ENCODE measurements around the gene ATP2B1. TPM values are rescaled to one million over a fixed set of nuclear protein-coding genes. Genes with fewer than 3 reads are reported as not detected.

Gene ATP2B1
- total and polyA plus RNA-seq, 2 of the 13 experiments (the other 11 are each of a cell fraction or from before 2014, with no cell fraction given) = 12.1 to 60.2 TPM

DNA sequence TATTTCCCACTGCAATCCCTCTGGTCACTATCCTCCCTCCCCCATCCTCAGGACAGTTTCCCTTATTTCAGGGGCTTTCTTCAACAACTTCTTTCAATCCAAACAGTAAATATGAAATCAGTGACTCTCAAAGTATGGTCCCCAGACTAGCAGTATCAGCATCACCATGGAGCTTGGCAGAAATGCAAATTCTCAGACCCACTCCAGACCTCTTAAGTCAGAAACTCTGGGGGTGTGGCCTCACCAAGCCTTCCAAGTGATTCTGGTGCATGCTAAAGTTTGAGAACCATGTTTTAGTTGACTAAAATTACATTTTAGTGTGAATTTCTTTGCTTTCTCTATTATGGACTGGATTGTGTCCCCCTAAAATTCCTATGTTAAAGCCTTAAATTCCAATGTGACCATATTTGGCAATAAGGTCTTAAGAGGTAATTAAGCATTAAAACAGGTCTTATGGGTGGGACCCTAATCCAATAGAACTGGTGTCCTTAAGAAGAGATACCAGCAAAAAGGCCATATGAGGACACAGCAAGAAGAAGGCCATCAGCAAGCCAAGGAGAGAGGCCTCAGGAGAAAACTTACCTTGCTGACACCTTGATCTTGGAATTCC is 23.2 kb downstream of the ATP2B1 start:
- Histone ChIP-seq H3K9me3 (ENCODE audit: low read length) (peaks cover 27% of the 10 kb centered on the region), H3K27ac (ENCODE audit: extremely low read length, insufficient read depth, low read length) (no peak overlapping the region), H3K9ac (ENCODE audit: insufficient read depth, low read depth, low read length) (no peak overlapping the region), H3K79me2 (ENCODE audit: insufficient read depth, low read length) (peaks cover 96% of the 10 kb centered on the region), H3K4me3 (replicated peaks in 1 of 3; ENCODE audit: insufficient read depth in 1 of 3, low read depth in 2 of 3, low read length in 3 of 3) (no peak overlapping the region), H3K4me2 (ENCODE audit: low read depth, low read length) (no peak overlapping the region), H2AFZ (ENCODE audit: low read length) (no peak overlapping the region), H3K36me3 (replicated peaks in 1 of 2; ENCODE audit: control insufficient read depth in 1 of 2, insufficient read depth in 2 of 2, low read length in 2 of 2) (no peaks in the 10 kb centered on the region; a peak in 1 of 5 replicates), H4K20me1 (ENCODE audit: insufficient read depth, low read length) (no peaks in the 10 kb centered on the region; the same call in 1 of the 2 replicates), H3K27me3 (ENCODE audit: control insufficient read depth in 1 of 2, insufficient read depth in 2 of 2, low read length in 2 of 2) (no peaks in the 10 kb centered on the region), H3K4me1 (ENCODE audit: insufficient read depth, low read length) (peaks cover 22% of the 10 kb centered on the region)
- ChIA-PET CTCF (ENCODE audit: low intra/inter-chr PET ratio, low total read pairs) (no interaction called here), POLR2A (no interaction called here)
- no peak for FAIRE-seq
- TF ChIP-seq CREM (IDR thresholded peaks at IDR 0.05) = no peak
- TF ChIP-seq CREM (CRISPR knock-in tag; IDR thresholded peaks at IDR 0.05) = no peak
- no peak for TF ChIP-seq TAF1 (CRISPR knock-in tag; IDR thresholded peaks at IDR 0.05)
- TF ChIP-seq, protein P1, sequence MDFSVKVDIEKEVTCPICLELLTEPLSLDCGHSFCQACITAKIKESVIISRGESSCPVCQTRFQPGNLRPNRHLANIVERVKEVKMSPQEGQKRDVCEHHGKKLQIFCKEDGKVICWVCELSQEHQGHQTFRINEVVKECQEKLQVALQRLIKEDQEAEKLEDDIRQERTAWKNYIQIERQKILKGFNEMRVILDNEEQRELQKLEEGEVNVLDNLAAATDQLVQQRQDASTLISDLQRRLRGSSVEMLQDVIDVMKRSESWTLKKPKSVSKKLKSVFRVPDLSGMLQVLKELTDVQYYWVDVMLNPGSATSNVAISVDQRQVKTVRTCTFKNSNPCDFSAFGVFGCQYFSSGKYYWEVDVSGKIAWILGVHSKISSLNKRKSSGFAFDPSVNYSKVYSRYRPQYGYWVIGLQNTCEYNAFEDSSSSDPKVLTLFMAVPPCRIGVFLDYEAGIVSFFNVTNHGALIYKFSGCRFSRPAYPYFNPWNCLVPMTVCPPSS (IDR thresholded peaks at IDR 0.05) = no peak
- TF ChIP-seq ZNF747 (CRISPR knock-in tag; IDR thresholded peaks at IDR 0.05; ENCODE audit: borderline replicate concordance) = no peak
- no peak for TF ChIP-seq CHD2 (IDR thresholded peaks at IDR 0.05; ENCODE audit: low read depth, low read length)
- TF ChIP-seq ZNF703 (CRISPR knock-in tag; IDR thresholded peaks at IDR 0.05; ENCODE audit: borderline replicate concordance) = no peak
- no peak for TF ChIP-seq MEF2D (CRISPR knock-in tag; IDR thresholded peaks at IDR 0.05)
- TF ChIP-seq ZNF326 (CRISPR knock-in tag; IDR thresholded peaks at IDR 0.05; ENCODE audit: borderline replicate concordance) = no peak
- no peak for TF ChIP-seq HDAC2 (CRISPR knock-in tag; IDR thresholded peaks at IDR 0.05)
- no peak for TF ChIP-seq RORA (CRISPR knock-in tag; IDR thresholded peaks at IDR 0.05)
- no peak for TF ChIP-seq ZNF629 (CRISPR knock-in tag; conservative IDR thresholded peaks at IDR 0.05)
- no peak for TF ChIP-seq ZFP90 (CRISPR knock-in tag; IDR thresholded peaks at IDR 0.05; ENCODE audit: borderline replicate concordance)
- TF ChIP-seq ARID2 (CRISPR knock-in tag; IDR thresholded peaks at IDR 0.05; ENCODE audit: borderline replicate concordance) = no peak
- TF ChIP-seq, protein P2, sequence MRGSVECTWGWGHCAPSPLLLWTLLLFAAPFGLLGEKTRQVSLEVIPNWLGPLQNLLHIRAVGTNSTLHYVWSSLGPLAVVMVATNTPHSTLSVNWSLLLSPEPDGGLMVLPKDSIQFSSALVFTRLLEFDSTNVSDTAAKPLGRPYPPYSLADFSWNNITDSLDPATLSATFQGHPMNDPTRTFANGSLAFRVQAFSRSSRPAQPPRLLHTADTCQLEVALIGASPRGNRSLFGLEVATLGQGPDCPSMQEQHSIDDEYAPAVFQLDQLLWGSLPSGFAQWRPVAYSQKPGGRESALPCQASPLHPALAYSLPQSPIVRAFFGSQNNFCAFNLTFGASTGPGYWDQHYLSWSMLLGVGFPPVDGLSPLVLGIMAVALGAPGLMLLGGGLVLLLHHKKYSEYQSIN (CRISPR knock-in tag; IDR thresholded peaks at IDR 0.05; ENCODE audit: borderline replicate concordance) = no peak
- no peak for TF ChIP-seq PRPF4 (IDR thresholded peaks at IDR 0.05; ENCODE audit: low read depth, low read length, poor library complexity, severe bottlenecking)
- no peak for DNase-seq (ENCODE audit: low spot score)
- in situ Hi-C loops (cut with HindIII; ENCODE audit: extremely low pct_ligation_motif_present, low pct_unique_long_range_greater_than_20kb) = no loop called here
- no TSS peak for BruUV-seq (replicated peaks)
- intact Hi-C loops (cut with micrococcal nuclease; ENCODE audit: unreplicated experiment) = no loop called here
- ATAC-seq = no peak
